ENCODE measurements around the gene CDX1. TPM values are rescaled to one million over a fixed set of nuclear protein-coding genes. Genes with fewer than 3 reads are reported as not detected.

CDX1 gene
- total RNA-seq, 1 experiment from 2014 or later: 0.22 TPM

GRCh38 chr5:150157168-150157567, 9.4 kb upstream of the CDX1 start:
- no peaks in the 10 kb centered on the region; the same call in 1 of the 2 replicates for H3K27me3 ChIP-seq (ENCODE audit: insufficient read depth, low read length)

More at GRCh38 chr5:150157168-150157567, 9.4 kb upstream of the CDX1 start:
- Histone ChIP-seq H2BK20ac (ENCODE audit: low read depth, low read length, poor library complexity, severe bottlenecking) (no peak overlapping the region), H2BK15ac (ENCODE audit: low read depth, low read length) (no peak overlapping the region), H3K18ac (ENCODE audit: insufficient read length, low read depth, low read length) (no peak overlapping the region), H3K14ac (ENCODE audit: insufficient read depth, low read length) (no peak overlapping the region), H3K56ac (ENCODE audit: insufficient read length, low read depth, low read length) (no peak overlapping the region), H3K23ac (ENCODE audit: insufficient read length, low read depth, low read length) (no peak overlapping the region), H3K79me2 (ENCODE audit: insufficient read depth, low read length) (no peaks in the 10 kb centered on the region), H2BK5ac (ENCODE audit: insufficient read length, low read length) (no peak overlapping the region), H3K9ac (ENCODE audit: extremely low read depth, insufficient read length, low read length) (no peak overlapping the region), H3K4me1 (ENCODE audit: insufficient read depth, low read length) (peaks cover 4% of the 10 kb centered on the region), H4K8ac (replicated peaks; ENCODE audit: insufficient read length, low read depth, low read length) (no peak overlapping the region), H3K4ac (ENCODE audit: low read depth, low read length) (no peak overlapping the region), H4K91ac (ENCODE audit: insufficient read length, low read depth, low read length) (no peak overlapping the region), H3K79me1 (ENCODE audit: insufficient read depth, low read depth, low read length, poor library complexity, severe bottlenecking) (no peaks in the 10 kb centered on the region), H4K5ac (ENCODE audit: insufficient read length, low read depth, low read length) (no peak overlapping the region), H2AFZ (ENCODE audit: low read length) (no peak overlapping the region), H2BK12ac (ENCODE audit: insufficient read length, low read depth, low read length) (no peak overlapping the region), H3K23me2 (ENCODE audit: insufficient read length, low read depth, low read length, poor library complexity, severe bottlenecking) (peaks cover 5% of the 10 kb centered on the region), H2BK120ac (ENCODE audit: low read depth, low read length, poor library complexity, severe bottlenecking) (no peak overlapping the region), H3K4me2 (ENCODE audit: insufficient read depth, insufficient read length, low read length) (no peak overlapping the region), H2AK5ac (ENCODE audit: insufficient read length, low read length) (no peak overlapping the region), H3K27ac (ENCODE audit: insufficient read length, low read depth, low read length) (no peak overlapping the region), H3K9me3 (ENCODE audit: control insufficient read depth, low read depth, low read length) (no peaks in the 10 kb centered on the region), H3T11ph (ENCODE audit: low read length) (no peak overlapping the region), H4K20me1 (ENCODE audit: control insufficient read depth, insufficient read depth, insufficient read length) (no peaks in the 10 kb centered on the region)
- no peak for TF ChIP-seq CTCF (conservative IDR thresholded peaks at IDR 0.05)
- WGBS (ENCODE audit: extremely low coverage, insufficient read length, low lambda C conversion rate): no CpG with 5 or more reads among the region's 3 CpGs
- H3K27ac Mint-ChIP-seq: no peak overlapping the region; a peak in 1 of 7 replicates
- H3K36me3 Mint-ChIP-seq (ENCODE audit: insufficient read depth in 1 of 3, low read depth in 3 of 3): no peaks in the 10 kb centered on the region; a peak in 1 of 7 replicates
- no peak for DNase-seq
- H3K9me3 Mint-ChIP-seq: no peaks in the 10 kb centered on the region
- no peak overlapping the region for H3K4me3 Mint-ChIP-seq
- H3K27me3 Mint-ChIP-seq (ENCODE audit: low read depth): peaks cover 39% of the 10 kb centered on the region
- peaks cover 27 to 45% of the 10 kb centered on the region in 2 experiments for H3K4me1 Mint-ChIP-seq

All from H9 (cell line).